GM19452 (cell line): Measurements from ENCODE around the gene NLK.
"Not testable (repeated sequence)": the region's sequence is repeated elsewhere in the genome, so short reads cannot be mapped to it uniquely, and the experiment has no call there.

ENCODE experiments used
- ATAC-seq: cut with Tn5 transposase; IDR thresholded peaks from one replicate; pipeline ENCODE4 v1.9.1; 2021; ENCODE audit not compliant: unreplicated experiment

The NLK gene

GRCh38 chr17:28187931-28188330, 145.5 kb downstream of the NLK start:
- ATAC-seq = no peak

- no peak for ATAC-seq
These were observed 146.4 kb downstream of the NLK start for GRCh38 chr17:28188841-28189263.

DNA sequence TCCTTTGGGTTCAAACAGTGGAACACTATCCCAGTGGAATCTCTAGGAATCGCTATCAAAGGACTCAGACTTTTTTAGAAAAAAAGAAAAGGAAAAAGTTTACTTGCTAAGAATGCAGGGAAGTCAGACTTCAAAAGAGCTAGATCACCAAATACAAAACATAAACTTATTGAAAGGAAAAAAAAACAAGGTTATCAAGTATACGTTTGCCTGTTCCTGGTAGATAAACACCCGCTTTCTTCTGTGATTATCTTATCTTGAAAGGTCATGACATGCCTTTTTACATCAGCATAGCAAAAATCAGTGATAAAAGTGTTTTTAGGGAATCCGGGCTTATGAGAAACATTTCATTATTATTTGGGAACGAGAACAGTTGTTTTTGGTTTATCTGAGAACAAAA, 147.2 kb downstream of the NLK start:
- ATAC-seq = no peak

DNA sequence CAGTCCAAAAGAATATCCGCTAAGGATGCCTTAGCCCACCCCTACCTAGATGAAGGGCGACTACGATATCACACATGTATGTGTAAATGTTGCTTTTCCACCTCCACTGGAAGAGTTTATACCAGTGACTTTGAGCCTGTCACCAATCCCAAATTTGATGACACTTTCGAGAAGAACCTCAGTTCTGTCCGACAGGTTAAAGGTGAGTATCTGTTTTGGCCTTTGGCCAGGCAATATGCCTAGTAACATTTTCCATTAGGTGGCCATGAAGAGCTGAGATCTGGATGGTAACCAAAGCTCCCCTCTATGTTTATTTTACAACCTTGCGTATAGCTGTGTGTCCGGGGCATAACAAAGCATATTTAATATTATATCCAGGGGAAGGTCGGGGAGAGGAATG, 148.5 kb downstream of the NLK start:
- ATAC-seq = no peak

GRCh38 chr17:28193241-28193640, 150.8 kb downstream of the NLK start:
- ATAC-seq = no peak

- no peak for ATAC-seq
These were observed 151.9 kb downstream of the NLK start for GRCh38 chr17:28194382-28194781.

- ATAC-seq = no peak
These were observed 154.2 kb downstream of the NLK start for GRCh38 chr17:28196636-28197035.

- no peak for ATAC-seq
These were observed 156.6 kb downstream of the NLK start for GRCh38 chr17:28199115-28199514.

GRCh38 chr17:28199728-28200127, 157.3 kb downstream of the NLK start:
- no peak for ATAC-seq

DNA sequence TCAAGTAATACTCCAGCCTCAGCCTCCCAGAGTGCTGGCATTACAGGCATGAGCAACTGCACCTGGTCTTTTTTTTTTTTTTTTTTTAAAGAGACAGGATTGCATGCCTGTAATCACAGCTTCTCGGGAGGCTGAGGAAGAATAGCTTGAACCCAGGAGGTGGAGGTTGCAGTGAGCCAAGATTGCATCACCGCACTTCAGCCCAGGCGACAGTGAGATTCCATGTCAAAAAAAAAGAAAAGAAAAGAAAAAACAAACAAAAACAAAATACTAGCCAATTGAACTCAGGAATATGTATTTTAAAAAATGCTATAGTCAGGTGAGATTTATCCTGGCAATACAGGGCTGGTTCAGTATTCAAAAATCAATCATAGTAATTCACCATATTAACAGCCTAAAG, 158.8 kb downstream of the NLK start:
- ATAC-seq = no peak

GRCh38 chr17:28204244-28204643, 161.8 kb downstream of the NLK start:
- ATAC-seq = no peak

DNA sequence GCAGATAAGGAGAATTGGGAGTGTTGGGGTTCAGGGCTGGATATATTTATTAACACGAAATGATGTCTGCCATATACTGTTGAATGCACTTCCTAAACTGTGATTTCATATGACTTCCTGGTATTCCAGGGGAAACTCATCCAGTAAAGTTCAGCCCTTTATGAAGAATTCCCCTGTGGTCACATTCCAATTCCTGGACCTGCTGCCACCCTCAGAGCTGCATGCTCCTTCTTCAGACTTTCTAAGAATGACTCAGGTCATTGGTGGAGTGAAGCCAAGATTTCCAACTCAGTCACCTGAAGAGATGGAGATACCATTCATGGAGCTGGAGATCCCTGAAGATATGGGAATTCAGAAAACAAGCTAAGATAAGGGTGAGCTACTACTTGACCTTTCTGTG, 162.3 kb downstream of the NLK start:
- ATAC-seq = no peak

DNA sequence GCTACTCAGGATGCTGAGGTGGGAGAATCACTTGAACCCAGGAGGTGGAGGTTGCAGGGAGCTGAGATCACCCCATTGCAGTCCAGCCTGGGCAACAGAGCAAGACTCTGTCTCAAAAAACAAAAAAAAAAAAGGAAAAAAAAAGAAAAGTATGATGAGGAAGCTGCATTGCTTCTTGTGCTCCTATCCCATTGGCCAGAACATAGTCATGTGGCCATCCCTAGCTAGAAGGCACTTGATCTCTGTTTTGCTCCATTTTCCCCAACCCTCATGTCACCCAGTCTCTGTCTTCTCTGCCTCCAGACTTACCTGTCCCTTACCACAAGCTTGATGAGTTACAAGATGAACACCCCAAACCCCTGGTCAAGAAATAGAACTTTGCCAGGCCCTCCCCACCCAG, 163.8 kb downstream of the NLK start:
- ATAC-seq = no peak

GRCh38 chr17:28211811-28212210, 169.3 kb downstream of the NLK start:
- no peak for ATAC-seq

- ATAC-seq = not testable (repeated sequence)
These were observed 171.1 kb downstream of the NLK start for GRCh38 chr17:28213578-28213977.

DNA sequence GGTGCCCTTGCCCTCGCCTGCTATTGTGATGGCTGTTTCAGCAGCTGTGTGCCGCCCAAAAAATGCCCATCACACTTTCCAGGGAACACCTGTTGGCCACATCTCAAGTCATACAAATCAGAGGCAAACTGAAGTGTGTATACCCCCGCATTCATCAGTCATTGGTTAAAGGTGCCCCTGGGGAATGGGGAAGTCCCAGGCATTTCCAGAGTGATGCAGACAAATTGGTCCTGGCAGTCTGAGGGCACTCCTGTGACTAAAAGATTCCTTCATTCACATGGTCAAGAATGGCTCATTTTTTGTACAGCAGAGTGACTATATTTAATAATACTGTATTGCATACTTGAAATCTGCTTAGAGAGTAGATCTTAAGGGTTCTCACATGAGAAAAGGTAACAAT, 173.6 kb downstream of the NLK start:
- no peak for ATAC-seq

DNA sequence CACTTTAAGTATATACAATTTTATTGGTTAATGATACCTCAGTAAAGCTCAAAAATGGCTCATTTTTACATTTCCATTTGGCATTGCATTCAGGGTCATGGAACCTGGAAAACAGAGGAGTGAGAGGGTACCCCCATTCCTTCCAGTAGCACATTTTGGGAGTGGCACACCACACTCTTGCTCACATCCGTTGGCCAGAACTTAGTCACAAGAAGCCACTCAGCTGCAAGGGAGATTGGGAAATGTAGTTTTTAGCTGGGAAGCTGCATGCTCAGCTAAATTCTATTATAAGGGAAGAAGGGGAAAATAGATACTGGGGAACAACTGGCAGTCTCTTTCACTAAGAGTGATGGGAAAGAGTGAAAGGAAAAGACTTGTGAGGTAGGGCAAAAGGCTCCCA, 174.1 kb downstream of the NLK start:
- ATAC-seq = no peak

DNA sequence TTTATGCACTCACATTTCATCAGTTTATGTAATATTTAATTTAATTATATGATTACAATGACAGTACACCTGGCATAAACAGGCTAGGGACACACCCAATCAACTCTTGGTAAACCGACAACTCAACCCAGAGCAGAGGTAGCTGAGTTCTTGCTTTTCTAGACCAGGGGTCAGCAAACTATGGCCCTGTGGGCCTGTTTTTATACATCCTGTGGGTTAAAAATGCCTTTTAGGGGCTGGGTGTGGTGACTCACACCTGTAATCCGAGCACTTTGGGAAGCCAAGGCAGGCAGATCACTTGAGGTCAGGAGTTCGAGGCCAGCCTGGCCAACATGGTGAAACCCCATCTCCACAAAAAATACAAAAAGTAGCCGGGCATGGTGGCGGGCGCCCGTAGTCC, 177.3 kb downstream of the NLK start:
- ATAC-seq = no peak

- no peak for ATAC-seq
These were observed 179.4 kb downstream of the NLK start for GRCh38 chr17:28221751-28222414.

DNA sequence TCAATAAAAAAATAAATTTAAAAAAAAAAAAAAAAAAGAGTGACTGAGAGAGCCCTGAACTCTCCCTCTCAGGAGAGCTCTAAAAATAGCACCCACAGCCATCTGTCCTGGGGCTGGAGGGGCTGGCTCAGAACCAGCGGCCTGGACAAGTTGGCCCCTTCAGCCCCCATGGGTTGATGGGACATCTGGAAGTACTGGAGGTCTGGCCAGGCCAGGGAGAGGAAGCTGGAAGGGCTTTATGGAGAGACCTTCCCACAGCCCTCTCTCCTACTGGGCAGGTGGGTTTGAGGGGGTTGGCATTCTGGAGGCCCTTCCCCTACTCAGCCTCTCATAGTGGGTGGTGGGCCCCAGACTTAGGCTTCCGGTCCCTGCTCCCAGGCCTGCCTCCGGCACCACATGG, 182.8 kb downstream of the NLK start:
- no peak for ATAC-seq

GRCh38 chr17:28225867-28226266, 183.4 kb downstream of the NLK start:
- ATAC-seq = no peak

- ATAC-seq = no peak
These were observed 184.3 kb downstream of the NLK start for GRCh38 chr17:28226563-28227315.
